ENCODE data around the gene MEFV.

The MEFV gene, protein sequence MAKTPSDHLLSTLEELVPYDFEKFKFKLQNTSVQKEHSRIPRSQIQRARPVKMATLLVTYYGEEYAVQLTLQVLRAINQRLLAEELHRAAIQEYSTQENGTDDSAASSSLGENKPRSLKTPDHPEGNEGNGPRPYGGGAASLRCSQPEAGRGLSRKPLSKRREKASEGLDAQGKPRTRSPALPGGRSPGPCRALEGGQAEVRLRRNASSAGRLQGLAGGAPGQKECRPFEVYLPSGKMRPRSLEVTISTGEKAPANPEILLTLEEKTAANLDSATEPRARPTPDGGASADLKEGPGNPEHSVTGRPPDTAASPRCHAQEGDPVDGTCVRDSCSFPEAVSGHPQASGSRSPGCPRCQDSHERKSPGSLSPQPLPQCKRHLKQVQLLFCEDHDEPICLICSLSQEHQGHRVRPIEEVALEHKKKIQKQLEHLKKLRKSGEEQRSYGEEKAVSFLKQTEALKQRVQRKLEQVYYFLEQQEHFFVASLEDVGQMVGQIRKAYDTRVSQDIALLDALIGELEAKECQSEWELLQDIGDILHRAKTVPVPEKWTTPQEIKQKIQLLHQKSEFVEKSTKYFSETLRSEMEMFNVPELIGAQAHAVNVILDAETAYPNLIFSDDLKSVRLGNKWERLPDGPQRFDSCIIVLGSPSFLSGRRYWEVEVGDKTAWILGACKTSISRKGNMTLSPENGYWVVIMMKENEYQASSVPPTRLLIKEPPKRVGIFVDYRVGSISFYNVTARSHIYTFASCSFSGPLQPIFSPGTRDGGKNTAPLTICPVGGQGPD

DNA sequence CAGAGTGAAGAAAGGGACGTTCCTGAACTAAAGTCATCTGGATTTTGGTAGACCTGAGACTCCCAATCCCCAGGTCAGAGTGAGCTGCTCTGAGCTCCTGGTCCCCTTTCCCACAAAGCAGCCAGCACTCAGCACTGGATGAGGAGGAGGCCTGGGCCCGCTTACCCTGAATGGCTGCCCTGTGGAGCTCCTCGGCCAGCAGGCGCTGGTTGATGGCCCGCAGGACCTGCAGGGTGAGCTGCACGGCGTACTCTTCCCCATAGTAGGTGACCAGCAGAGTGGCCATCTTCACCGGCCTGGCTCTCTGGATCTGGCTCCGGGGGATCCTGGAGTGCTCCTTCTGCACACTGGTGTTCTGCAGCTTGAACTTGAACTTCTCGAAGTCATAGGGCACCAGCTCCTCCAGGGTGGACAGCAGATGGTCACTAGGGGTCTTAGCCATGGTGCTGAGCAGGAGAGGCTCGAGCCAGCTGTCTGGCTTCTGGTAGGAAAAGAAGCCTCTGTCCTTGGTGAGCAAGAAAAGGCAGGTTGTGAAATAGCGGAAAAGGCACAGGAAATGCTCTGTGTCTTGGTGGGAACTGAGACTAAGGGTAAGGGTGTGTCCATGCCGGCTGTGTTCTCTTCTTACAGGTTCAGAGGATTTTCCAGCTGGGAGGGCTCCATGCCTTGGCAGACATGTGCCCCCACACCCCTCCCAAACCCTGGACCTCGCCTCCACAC is at the start of gene MEFV:
Gene MEFV, minus strand, starts transcription at position 488 of the 720 bp plus-strand sequence. Its CDS starts 46 bp downstream, at position 442.
- H3K27ac ChIP-seq: peak within 1 kb of the TSS in 1 of 2 donors; percentile 51
- H3K4me3 ChIP-seq: peak within 1 kb of the TSS; percentile 45
- TF ChIP-seq, protein P1, sequence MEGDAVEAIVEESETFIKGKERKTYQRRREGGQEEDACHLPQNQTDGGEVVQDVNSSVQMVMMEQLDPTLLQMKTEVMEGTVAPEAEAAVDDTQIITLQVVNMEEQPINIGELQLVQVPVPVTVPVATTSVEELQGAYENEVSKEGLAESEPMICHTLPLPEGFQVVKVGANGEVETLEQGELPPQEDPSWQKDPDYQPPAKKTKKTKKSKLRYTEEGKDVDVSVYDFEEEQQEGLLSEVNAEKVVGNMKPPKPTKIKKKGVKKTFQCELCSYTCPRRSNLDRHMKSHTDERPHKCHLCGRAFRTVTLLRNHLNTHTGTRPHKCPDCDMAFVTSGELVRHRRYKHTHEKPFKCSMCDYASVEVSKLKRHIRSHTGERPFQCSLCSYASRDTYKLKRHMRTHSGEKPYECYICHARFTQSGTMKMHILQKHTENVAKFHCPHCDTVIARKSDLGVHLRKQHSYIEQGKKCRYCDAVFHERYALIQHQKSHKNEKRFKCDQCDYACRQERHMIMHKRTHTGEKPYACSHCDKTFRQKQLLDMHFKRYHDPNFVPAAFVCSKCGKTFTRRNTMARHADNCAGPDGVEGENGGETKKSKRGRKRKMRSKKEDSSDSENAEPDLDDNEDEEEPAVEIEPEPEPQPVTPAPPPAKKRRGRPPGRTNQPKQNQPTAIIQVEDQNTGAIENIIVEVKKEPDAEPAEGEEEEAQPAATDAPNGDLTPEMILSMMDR (IDR thresholded peaks at IDR 0.05): no peak
- no peak for DNase-seq (ENCODE audit: low spot score)

DNA sequence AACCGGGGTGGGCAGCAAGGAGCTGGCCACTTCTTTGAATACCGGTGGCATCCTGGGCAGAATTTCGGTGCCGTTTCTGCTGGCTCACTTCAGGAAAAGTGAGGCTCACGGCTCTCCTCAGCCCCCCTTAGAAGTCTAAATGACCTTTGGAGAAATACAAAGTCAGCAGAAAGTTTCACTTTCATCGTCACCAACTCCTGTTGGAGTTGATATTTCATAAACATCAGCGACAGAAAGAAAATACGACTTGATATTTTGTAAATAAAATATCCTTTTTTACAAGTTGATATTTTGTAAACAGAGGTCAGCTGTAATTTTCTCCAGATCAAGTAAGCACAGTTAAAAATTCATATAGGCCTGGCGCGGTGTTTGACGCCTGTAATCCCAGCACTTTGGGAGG is 49.6 kb upstream of the MEFV start:
- no peak for DNase-seq (ENCODE audit: low spot score)
- H3K27ac ChIP-seq: peak overlapping the region; percentile 79 to 89
- TF ChIP-seq, protein P1 (IDR thresholded peaks at IDR 0.05): no peak
- H3K4me3 ChIP-seq: peak overlapping the region; percentile 83

DNA sequence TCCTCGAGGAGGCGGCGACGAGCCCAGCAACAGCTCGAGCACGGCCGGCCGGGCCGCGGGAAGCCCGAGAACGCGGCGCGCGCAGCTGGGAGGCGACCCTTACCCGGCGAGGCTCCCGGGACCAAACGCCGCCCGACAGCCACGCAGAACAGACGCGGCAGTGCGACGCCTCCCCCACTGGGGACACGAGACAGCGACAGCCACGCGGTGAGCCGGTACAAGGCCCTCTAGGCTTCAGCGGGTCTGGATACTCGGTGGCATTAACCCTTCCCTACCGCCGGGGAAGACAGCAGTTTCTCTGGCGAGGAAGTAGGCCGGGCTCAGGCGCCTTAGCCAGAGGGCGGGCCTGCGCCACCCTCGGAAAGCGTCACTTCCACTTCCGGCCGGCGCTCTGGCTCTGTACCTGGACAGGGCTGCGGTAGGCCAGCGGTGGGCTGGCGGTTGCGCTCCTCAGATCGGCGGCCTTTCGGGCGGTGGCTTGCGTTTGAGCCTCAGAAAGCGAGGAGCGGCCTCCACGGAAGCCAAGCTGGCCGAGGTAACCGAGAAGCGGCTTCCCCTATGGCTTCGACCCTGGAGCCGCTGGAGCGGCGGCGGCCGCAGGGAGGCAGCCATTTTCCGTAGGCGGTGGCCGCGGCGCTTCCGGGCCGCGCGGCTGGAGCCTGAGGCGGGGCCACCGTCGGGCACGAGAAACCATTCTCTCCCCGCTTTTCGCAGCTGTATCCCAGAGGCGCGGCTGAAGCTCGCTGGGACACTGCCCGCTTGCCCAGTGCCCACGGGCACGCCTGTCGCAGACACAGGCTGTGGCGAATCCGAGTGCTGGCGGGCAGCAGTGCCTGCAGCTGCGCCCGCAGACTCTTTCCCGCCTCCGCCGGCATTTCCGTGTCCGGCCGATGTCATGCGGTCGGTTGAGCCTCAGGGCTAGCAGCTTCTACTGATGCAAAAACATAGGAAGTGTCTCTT is 49.0 kb upstream of the MEFV start, which contains the start of the genes TIGD7 and ZNF75A:
Gene TIGD7, minus strand, starts transcription at position 322 of the 960 bp plus-strand sequence. CDS start 4,816 bp downstream, outside the sequence.
Gene ZNF75A, plus strand, starts transcription at position 389 of the 960 bp plus-strand sequence. CDS start 2,932 bp downstream, outside the sequence.
- TF ChIP-seq, protein P1 (IDR thresholded peaks at IDR 0.05): no peak
- DNase-seq (ENCODE audit: low spot score): peak; percentile 91
- H3K4me3 ChIP-seq: peak within 1 kb of the TSS; percentile 83
- H3K27ac ChIP-seq: peak within 1 kb of the TSS; percentile 79 to 89

DNA sequence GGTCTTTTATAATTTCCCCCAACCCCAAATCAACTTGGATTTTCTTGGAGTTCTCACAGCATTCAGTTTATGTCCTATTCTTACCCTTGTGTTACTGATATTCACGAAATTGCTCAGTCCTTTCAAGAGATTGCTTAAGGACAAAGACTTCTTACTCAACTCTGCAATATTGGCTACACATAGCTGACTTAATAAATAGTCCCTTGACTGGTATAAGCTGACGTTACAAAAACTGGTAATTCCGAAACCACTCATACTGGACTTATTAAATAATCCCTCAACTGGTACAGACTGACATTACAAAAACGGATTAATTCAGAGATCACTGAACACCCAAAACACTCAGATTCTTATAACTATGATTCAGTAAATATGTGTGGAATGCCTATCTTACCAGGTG is 47.9 kb upstream of the MEFV start:
- TF ChIP-seq, protein P1 (IDR thresholded peaks at IDR 0.05): no peak
- Histone ChIP-seq H3K4me3 (peak overlapping the region; percentile 83), H3K27ac (no peak overlapping the region)
- DNase-seq (ENCODE audit: low spot score): no peak

DNA sequence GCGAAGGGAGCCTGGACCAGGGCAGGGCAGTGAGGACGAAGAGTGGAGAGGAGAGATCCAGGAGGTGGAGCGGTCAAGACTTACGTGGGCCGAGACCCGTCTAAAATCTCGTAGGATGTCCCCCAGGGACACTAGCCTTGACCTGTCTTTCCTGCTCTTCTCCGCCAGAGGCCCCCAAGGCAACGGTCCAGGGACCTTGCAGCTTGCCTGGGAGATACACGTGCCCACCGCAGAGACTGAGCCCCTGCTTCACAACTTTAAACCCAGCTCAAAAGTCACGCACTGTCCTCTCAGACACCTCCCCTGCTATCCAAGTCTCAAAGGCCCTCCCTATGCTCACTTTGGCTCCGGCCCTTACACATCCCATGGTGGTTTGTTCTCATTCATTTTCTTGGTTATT is 39.4 kb upstream of the MEFV start:
- DNase-seq (ENCODE audit: low spot score): no peak
- TF ChIP-seq, protein P1 (IDR thresholded peaks at IDR 0.05): no peak

DNA sequence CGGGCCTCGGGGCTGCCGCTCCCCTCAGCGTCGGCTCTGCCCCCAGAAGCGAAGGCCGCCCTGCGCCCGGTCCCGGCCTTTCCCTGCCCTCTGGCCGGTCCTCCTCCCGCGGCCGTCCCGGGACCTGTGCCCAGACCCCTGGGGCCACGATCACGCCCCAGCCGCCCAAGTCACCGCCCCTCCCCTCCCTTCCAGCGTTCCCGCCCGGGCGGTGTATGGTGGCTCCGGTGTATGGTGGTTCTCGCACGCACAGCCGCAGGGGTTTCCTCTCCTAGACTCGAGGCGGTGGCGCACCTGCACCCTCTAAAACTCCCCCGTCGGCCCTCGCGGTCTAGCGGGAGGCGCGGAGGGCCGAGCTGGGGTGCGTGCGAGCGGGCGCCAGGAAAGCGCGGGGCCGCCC is 38.8 kb upstream of the MEFV start:
- Histone ChIP-seq H3K27ac (no peak overlapping the region), H3K4me3 (no peak overlapping the region)
- DNase-seq (ENCODE audit: low spot score): no peak
- TF ChIP-seq, protein P1 (IDR thresholded peaks at IDR 0.05): no peak

More for the DNA sequence above, 39.4 kb upstream of the MEFV start:
- no peak overlapping the region for H3K27ac ChIP-seq
- no peak overlapping the region for H3K4me3 ChIP-seq

All from coronary artery (tissue), 2 donors.